Mesenchymal stem cell (in vitro differentiated cells and primary cell): ENCODE measurements around the gene UBFD1.
"Not testable (repeated sequence)": the region's sequence is repeated elsewhere in the genome, so short reads cannot be mapped to it uniquely, and the experiment has no call there.

ENCODE experiments used
- DNase-seq: peaks from one replicate; pipeline ENCODE4 v3.0.0-alpha.2; 2013
- H2AFZ ChIP-seq: one replicate; pipeline ENCODE4 v1.6.1; 2013; ENCODE audit warnings: low read depth, mild to moderate bottlenecking, control low read depth, inconsistent platforms, low read length, moderate library complexity
- H2AK5ac ChIP-seq: 2 replicates; pipeline ENCODE4 v1.6.1; 2013; ENCODE audit warnings: low read length, moderate library complexity, mild to moderate bottlenecking, inconsistent platforms; ENCODE audit not compliant: severe bottlenecking
- H2BK120ac ChIP-seq: one replicate; pipeline ENCODE4 v1.6.1; 2013; ENCODE audit warnings: low read depth, mild to moderate bottlenecking, inconsistent platforms, low read length, moderate library complexity
- H2BK12ac ChIP-seq, 2 experiments: one replicate each; pipeline ENCODE4 v1.6.1; 2013; ENCODE audit warnings: inconsistent platforms in 2 of 2, low read length in 2 of 2, mild to moderate bottlenecking in 2 of 2, moderate library complexity in 2 of 2, control low read depth in 1 of 2
- H2BK15ac ChIP-seq: one replicate; pipeline ENCODE4 v1.6.1; 2013; ENCODE audit warnings: mild to moderate bottlenecking, low read depth, inconsistent platforms; ENCODE audit not compliant: poor library complexity, severe bottlenecking
- H2BK5ac ChIP-seq: 2 replicates; pipeline ENCODE4 v1.6.1; 2013; ENCODE audit warnings: low read depth, mild to moderate bottlenecking, low read length, control low read depth, inconsistent platforms; ENCODE audit not compliant: poor library complexity, severe bottlenecking
- H3K14ac ChIP-seq, 2 experiments: one replicate each; pipeline ENCODE4 v1.6.1; 2013; ENCODE audit warnings: inconsistent platforms in 2 of 2, low read length in 2 of 2, control low read depth in 1 of 2, mild to moderate bottlenecking in 1 of 2, moderate library complexity in 1 of 2
- H3K18ac ChIP-seq, 2 experiments: one replicate each; pipeline ENCODE4 v1.6.1; 2013; ENCODE audit warnings: inconsistent platforms in 2 of 2, low read length in 2 of 2, control low read depth in 1 of 2, low read depth in 1 of 2, mild to moderate bottlenecking in 1 of 2
- H3K23ac ChIP-seq, 2 experiments: one replicate each; pipeline ENCODE4 v1.6.1; 2013; ENCODE audit warnings: inconsistent platforms in 2 of 2, low read length in 2 of 2, mild to moderate bottlenecking in 2 of 2, moderate library complexity in 2 of 2, control low read depth in 1 of 2
- H3K27ac ChIP-seq: 2 replicates; pipeline ENCODE4 v1.5.1; 2013; ENCODE audit warnings: mild to moderate bottlenecking, moderate library complexity, low read length, control low read depth, inconsistent platforms; ENCODE audit not compliant: poor library complexity, severe bottlenecking
- H3K27me3 ChIP-seq, 2 experiments: 2 replicates each; pipeline versions ENCODE4 v1.6.1 to v1.7.0; 2013; ENCODE audit warnings: low read length in 2 of 2, mild to moderate bottlenecking in 2 of 2, moderate library complexity in 2 of 2, control low read depth in 1 of 2, inconsistent platforms in 1 of 2; ENCODE audit not compliant: control insufficient read depth in 1 of 2, insufficient read depth in 1 of 2
- H3K36me3 ChIP-seq, 2 experiments: 2 replicates each; pipeline versions ENCODE4 v1.6.1 to v1.7.0; 2013; ENCODE audit warnings: low read length in 2 of 2, control low read depth in 1 of 2, inconsistent platforms in 1 of 2, low read depth in 1 of 2, mild to moderate bottlenecking in 1 of 2; ENCODE audit not compliant: insufficient read depth in 2 of 2, control insufficient read depth in 1 of 2
- H3K4ac ChIP-seq, 2 experiments: one replicate each; pipeline ENCODE4 v1.6.1; 2013; ENCODE audit warnings: inconsistent platforms in 2 of 2, low read length in 2 of 2, mild to moderate bottlenecking in 2 of 2, moderate library complexity in 2 of 2, control low read depth in 1 of 2, low read depth in 1 of 2
- H3K4me1 ChIP-seq: 2 replicates; pipeline ENCODE4 v1.6.1; 2013; ENCODE audit warnings: low read depth, low read length, control low read depth; ENCODE audit not compliant: control insufficient read depth, insufficient read depth
- H3K4me2 ChIP-seq: 2 replicates; pipeline ENCODE4 v1.6.1; 2013; ENCODE audit warnings: low read length, mild to moderate bottlenecking, inconsistent platforms; ENCODE audit not compliant: poor library complexity, severe bottlenecking
- H3K4me3 ChIP-seq, 2 experiments: 2 replicates each; pipeline versions ENCODE4 v1.5.1 to v1.7.0; 2013; ENCODE audit warnings: low read length in 2 of 2, mild to moderate bottlenecking in 2 of 2, control low read depth in 1 of 2, low read depth in 1 of 2; ENCODE audit not compliant: insufficient read depth in 1 of 2
- H3K79me1 ChIP-seq: replicated peaks from 2 replicates; pipeline ENCODE4 v1.6.1; 2013; ENCODE audit warnings: mild to moderate bottlenecking, control low read depth, low read length, inconsistent platforms; ENCODE audit not compliant: poor library complexity, severe bottlenecking
- H3K9ac ChIP-seq: 2 replicates; pipeline ENCODE4 v1.7.0; 2013; ENCODE audit warnings: mild to moderate bottlenecking, low read length, moderate library complexity
- H3K9me3 ChIP-seq: 2 replicates; pipeline ENCODE4 v1.7.0; 2013; ENCODE audit warnings: mild to moderate bottlenecking, low read length; ENCODE audit not compliant: control insufficient read depth
- H4K8ac ChIP-seq: one replicate; pipeline ENCODE4 v1.6.1; 2013; ENCODE audit warnings: inconsistent platforms, mild to moderate bottlenecking, low read length, moderate library complexity
- H4K91ac ChIP-seq: one replicate; pipeline ENCODE4 v1.6.1; 2013; ENCODE audit warnings: mild to moderate bottlenecking, low read length, inconsistent platforms
- WGBS: methylation state at CpG from one replicate; pipeline ENCODE4 v1.1.7; 2013; ENCODE audit warnings: mixed read lengths; 5-methylcytosine and 5-hydroxymethylcytosine counted together

The UBFD1 gene

DNA sequence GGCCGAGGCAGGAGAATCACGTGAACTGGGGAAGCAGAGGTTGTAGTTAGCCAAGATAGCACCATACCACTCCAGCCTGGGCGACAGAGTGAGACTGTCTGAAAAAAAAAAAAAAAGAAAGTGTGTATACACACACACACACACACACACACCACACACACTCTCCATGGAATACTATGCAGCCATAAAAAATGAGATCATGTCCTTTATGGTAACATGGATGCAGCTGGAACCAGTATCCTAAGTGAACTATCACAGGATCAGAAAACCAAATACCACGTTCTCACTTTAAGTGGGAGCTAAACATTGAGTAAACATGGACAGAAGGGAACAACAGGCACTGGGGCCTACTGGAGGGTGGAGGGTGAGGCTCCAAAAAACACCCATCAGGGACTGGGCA is 21.8 kb downstream of the UBFD1 start:
- WGBS, result 98% methylated on average over 3 of the region's 4 CpGs

DNA sequence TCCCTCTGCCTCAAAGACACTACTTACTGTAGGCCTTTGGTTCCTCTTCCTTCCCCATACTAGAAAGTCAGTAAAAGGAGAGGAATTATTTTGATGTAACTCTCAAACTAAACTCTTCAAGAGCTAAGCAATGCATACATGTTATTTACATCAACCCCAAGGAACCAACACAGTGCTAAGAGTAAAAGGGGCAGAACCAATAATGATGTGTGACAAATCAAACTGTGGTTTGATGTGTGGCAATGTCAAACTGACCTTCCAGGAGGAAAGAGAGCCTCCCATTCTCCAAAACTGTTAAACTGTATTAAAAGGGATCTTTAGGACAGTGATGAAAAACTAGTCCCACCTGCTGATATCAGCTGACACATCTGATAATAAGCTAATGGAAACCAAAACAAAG is 22.9 kb downstream of the UBFD1 start:
- no peaks in the 10 kb centered on the region for H3K4me1 ChIP-seq
- H3K36me3 ChIP-seq, result peaks cover 31 to 73% of the 10 kb centered on the region in 2 experiments
- no peaks in the 10 kb centered on the region for H3K9me3 ChIP-seq
- no peak overlapping the region for H4K91ac ChIP-seq
- H3K18ac ChIP-seq, result no peak overlapping the region
- H4K8ac ChIP-seq, result no peak overlapping the region
- no peak overlapping the region for H2BK120ac ChIP-seq
- no peak overlapping the region for H2AK5ac ChIP-seq
- H3K4me3 ChIP-seq, result no peak overlapping the region
- no peak overlapping the region for H2BK12ac ChIP-seq
- no peak overlapping the region for H3K23ac ChIP-seq
- no peaks in the 10 kb centered on the region for H3K27me3 ChIP-seq
- DNase-seq, result no peak
- no peak overlapping the region for H3K9ac ChIP-seq
- H3K4me2 ChIP-seq, result no peak overlapping the region
- H3K79me1 ChIP-seq, result peaks cover 12% of the 10 kb centered on the region
- no peak overlapping the region for H2BK15ac ChIP-seq
- H3K27ac ChIP-seq, result no peak overlapping the region
- H3K14ac ChIP-seq, result no peak overlapping the region
- H2AFZ ChIP-seq, result no peak overlapping the region
- H2BK5ac ChIP-seq, result no peak overlapping the region
- H3K4ac ChIP-seq, result no peak overlapping the region

More for the DNA sequence above, 21.8 kb downstream of the UBFD1 start:
- no peak overlapping the region for H2BK15ac ChIP-seq
- H3K27me3 ChIP-seq, result no peaks in the 10 kb centered on the region
- peak overlapping the region; percentile 28 for H4K8ac ChIP-seq
- peaks cover 31 to 70% of the 10 kb centered on the region in 2 experiments for H3K36me3 ChIP-seq
- no peak overlapping the region for H3K9ac ChIP-seq
- H2BK120ac ChIP-seq, result no peak overlapping the region
- no peak for DNase-seq
- H3K18ac ChIP-seq, result no peak overlapping the region
- no peak overlapping the region for H3K4ac ChIP-seq
- H3K4me1 ChIP-seq, result no peaks in the 10 kb centered on the region
- no peak overlapping the region for H4K91ac ChIP-seq
- H3K4me2 ChIP-seq, result no peak overlapping the region
- H2BK5ac ChIP-seq, result no peak overlapping the region
- no peak overlapping the region for H3K23ac ChIP-seq
- no peak overlapping the region for H2AFZ ChIP-seq
- H3K4me3 ChIP-seq, result no peak overlapping the region
- H3K79me1 ChIP-seq, result peaks cover 8% of the 10 kb centered on the region
- H3K9me3 ChIP-seq, result no peaks in the 10 kb centered on the region
- no peak overlapping the region for H2AK5ac ChIP-seq
- no peak overlapping the region for H2BK12ac ChIP-seq
- no peak overlapping the region for H3K14ac ChIP-seq
- H3K27ac ChIP-seq, result no peak overlapping the region

DNA sequence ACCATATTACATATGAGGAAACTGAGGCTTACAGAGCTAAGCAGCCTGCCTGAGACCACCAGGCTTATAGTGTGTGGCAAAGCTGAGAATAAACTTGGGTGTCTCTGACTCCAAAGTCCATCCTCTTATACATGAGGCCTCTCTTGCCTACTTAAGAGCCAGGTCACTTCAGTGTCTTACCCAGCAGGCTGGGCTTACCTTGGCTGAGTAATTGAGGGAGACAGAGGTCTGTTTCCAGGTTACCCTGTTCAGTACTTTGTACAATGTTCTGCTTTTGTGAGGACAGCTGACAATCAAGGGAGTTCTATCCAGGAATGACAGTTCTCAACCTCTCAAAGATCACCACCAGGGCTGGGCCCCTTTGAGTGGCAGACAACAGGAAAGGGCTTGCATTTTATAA is 24.2 kb downstream of the UBFD1 start:
- peaks cover 38 to 71% of the 10 kb centered on the region in 2 experiments for H3K36me3 ChIP-seq
- no peak overlapping the region for H3K27ac ChIP-seq
- H4K8ac ChIP-seq, result no peak overlapping the region
- H3K14ac ChIP-seq, result no peak overlapping the region
- no peak overlapping the region for H3K4ac ChIP-seq
- no peak overlapping the region for H3K4me2 ChIP-seq
- DNase-seq, result no peak
- no peaks in the 10 kb centered on the region for H3K4me1 ChIP-seq
- H3K18ac ChIP-seq, result no peak overlapping the region
- no peak overlapping the region for H2BK12ac ChIP-seq
- no peak overlapping the region for H2BK120ac ChIP-seq
- no peak overlapping the region for H2AFZ ChIP-seq
- no peak overlapping the region for H3K23ac ChIP-seq
- H2BK5ac ChIP-seq, result no peak overlapping the region
- H3K4me3 ChIP-seq, result no peak overlapping the region
- no peak overlapping the region for H4K91ac ChIP-seq
- H3K9ac ChIP-seq, result no peak overlapping the region
- peaks cover 18% of the 10 kb centered on the region for H3K79me1 ChIP-seq
- no peak overlapping the region for H2AK5ac ChIP-seq
- H2BK15ac ChIP-seq, result no peak overlapping the region
- no peaks in the 10 kb centered on the region for H3K27me3 ChIP-seq
- no peaks in the 10 kb centered on the region for H3K9me3 ChIP-seq

DNA sequence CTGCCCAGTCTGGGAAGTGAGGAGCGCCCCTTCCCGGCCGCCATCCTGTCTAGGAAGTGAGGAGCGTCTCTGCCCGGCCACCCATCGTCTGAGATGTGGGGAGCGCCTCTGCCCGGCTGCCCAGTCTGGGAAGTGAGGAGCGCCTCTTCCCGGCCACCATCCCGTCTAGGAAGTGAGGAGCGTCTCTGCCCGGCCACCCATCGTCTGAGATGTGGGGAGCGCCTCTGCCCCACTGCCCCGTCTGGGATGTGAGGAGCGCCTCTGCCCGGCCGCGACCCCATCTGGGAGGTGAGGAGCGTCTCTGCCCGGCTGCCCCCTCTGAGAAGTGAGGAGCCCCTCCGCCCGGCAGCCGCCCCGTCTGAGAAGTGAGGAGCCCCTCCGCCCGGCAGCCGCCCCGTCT is 25.7 kb downstream of the UBFD1 start:
- not testable (repeated sequence) for H2BK120ac ChIP-seq, H3K9me3 ChIP-seq, H3K23ac ChIP-seq, H3K4me3 ChIP-seq, H3K4me2 ChIP-seq, H3K4ac ChIP-seq, H3K27me3 ChIP-seq, H3K4me1 ChIP-seq, H4K91ac ChIP-seq, DNase-seq, H3K27ac ChIP-seq, H4K8ac ChIP-seq, H3K9ac ChIP-seq, H2AFZ ChIP-seq, H3K18ac ChIP-seq, H3K14ac ChIP-seq, H2BK12ac ChIP-seq, H2BK5ac ChIP-seq, H2BK15ac ChIP-seq, H2AK5ac ChIP-seq
- Histone ChIP-seq H3K36me3 (peaks cover 47 to 72% of the 10 kb centered on the region in 2 experiments), H3K79me1 (peaks cover 21% of the 10 kb centered on the region)
- WGBS, result 97% methylated on average over 26 of the region's 30 CpGs
